LoVo (cell line): ENCODE data around the gene CDC42BPG.

Source experiments
- DNase-seq: peaks from one replicate; pipeline ENCODE4 v3.0.0-alpha.2; 2016; ENCODE audit warnings: low spot score

CDC42BPG gene

DNA sequence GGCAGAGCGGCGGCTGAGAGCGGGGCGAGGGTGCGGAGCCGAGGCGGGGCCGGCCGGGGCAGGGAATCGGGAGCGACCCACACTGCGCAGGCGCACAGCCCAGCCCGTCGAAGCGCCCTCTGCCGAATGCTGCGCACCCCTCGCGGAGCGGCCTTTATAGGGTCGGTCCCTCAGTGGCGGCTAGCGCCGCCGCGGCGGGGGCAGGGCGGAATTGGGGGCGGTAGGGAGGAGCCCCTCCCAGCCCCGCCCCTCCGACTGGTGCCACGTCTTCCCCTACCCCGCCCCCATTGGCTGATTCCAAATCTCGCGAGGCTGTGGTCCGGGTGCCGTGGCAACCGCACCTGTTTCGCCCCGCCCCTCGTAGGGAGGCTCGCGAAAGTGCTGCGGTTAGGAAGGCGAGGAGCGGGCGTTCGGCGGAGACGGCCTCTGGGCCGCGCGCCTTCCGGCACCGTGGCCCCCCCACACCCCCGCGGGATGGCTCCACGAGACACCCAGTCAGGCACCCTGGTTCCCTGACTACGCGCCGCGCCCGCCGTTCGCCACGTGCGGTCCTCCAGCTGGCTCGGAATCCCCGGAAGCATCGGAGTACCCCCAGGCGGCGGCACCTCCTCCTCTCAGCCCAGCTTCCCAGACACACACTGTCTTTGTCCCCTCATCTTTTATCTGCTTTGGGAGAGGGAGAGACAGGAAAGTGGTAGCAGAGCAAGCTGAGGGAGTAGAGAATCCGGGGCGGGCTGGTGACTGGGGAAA is 34.2 kb upstream of the CDC42BPG start, which contains the start of gene EHD1:
Gene EHD1 (minus strand): TSS at position 128 of the 750 bp plus-strand sequence. CDS start 157 bp downstream, outside the sequence.
- peak; percentile 99 for DNase-seq

DNA sequence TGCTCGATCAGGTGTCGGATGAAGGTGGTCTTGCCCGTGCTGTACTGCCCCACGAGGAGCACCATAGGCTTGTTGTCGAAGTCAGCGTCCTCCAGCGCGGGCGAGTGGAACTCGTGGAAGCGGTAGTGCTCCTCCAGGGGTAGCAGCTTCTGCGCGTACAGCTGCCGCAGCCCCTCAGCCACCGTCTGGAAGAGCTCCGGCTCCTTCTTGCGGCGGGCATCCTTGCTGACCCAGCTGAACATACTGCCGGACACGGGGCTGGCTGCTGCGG is 33.7 kb upstream of the CDC42BPG start:
- peak; percentile 16 for DNase-seq

DNA sequence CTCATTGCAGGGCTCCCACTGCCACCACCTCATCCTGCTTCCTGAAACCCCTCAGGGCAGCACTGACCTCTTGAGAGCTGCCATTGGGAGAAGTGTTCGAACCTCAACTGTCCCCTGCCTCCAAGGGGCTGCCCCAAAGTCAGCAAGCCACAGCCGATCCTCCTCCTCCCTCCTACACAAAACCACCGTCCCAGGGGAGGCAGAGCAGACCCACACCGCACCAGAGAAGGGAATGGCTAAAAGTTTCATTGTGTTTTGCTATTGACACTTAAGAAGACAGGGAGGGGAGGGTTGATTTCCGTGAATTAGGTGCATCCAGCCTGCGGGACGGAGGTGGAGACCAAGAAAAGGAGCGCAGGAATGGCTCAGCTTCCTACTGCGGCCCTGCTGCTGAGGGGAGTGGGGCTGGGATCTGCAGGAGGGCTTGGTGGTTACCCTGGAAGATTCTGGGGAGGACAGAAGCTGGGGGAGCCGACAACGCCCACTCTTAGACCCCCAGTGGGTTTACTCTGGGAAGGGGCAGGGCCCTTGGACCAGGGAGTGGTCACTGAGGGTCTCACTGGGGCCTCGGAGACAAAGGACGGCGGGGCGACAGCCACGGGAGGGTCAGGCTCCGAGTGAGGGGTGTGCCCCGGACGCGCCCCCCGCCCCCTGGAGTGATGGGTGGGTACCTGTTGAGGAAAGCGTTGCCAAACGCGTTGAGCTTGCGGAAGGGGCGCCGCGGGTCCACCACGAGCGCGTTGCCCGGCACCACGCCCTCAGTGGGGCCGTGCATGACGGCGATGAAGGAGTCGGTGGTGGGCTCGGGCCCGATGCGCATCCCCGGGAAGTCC is 33.2 kb upstream of the CDC42BPG start:
- no peak for DNase-seq

DNA sequence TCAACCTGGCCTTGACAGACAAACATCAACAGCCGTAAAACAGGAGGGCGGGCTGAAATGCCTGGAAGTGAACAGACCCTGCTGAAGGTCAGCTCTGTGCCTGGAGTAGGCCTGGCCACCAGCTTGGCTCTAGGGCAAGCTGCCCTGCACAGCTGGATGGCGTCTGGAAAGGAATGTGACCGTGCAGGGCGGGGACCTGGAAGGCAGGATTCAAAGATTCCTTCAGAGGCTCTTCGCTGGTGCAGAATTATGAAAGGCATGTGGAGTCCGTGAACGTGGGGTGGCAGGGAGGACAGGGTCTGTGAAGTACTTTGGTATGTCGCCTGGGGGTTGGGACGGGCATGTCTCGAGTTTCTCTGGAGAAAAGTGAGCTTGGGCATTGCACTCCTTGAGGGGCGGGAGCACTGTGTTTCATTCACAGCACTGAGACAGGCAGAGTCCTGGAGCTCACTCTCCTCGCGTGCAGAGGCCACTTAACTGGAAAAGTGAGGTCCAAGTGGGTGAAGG is 32.4 kb upstream of the CDC42BPG start:
- DNase-seq: peak; percentile 74

DNA sequence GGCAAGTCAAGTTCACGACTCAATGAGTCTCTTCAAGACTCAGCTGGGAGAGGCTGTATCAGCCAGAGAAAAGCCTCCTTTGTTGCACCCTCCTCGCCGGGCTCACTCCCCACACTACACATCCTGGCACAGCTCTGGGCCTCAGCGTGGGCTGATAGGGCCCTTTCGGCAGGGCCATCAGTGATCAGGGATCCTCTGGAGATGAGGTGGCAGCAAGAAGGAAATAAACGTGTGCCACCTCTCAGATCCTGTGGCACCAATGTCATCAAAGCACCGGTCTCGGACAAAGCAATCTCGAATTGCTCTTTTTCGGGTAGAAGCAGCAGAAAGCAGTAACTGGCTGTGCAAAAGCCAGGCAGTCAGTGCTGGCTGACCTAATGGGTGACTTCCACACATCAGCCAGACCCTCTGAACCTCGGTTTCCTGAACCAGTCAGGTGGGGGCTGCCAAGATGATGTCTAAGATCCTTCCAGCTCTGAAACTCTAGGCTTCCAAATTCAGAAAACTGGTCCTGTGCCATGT is 31.8 kb upstream of the CDC42BPG start:
- no peak for DNase-seq

DNA sequence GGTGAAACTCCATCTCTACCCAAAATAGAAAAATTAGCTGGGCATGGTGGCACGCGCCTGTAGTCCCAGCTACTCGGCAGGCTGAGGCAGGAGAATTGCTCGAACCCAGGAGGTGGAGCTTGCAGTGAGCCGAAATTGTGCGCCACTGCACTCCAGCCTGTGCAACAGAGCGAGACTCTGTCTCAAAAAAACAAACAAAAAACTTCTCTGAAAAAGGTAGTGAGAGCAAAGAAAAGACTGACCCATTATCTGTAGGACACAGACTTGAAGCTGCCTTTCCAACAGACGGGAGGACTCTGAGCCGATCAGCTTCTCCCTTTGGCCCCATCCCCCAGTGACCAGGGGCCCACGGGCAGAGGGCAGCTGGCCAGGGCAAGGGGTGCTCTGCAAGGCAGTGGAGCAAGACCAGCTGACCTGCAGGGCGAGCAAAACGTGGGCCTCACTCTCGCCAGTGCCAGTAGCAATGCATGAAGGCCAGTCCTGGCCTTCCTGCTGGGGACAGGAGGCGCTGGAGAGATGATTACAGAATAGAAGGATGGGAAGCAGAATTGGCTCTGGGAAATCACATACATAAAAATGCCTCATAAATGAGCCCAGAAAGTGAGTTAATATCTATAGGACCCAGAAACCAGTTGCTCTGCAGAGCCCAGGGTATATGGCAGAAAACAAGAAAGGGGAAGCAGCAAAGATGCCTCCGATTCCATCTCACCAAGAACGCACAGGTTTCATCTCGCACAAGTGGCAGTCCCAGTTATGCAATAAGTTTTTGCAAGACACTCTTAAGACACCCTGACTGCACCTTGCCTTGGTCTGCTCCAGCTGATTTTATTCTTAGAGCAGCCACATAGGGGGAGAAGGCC is 31.1 kb upstream of the CDC42BPG start:
- DNase-seq: no peak

DNA sequence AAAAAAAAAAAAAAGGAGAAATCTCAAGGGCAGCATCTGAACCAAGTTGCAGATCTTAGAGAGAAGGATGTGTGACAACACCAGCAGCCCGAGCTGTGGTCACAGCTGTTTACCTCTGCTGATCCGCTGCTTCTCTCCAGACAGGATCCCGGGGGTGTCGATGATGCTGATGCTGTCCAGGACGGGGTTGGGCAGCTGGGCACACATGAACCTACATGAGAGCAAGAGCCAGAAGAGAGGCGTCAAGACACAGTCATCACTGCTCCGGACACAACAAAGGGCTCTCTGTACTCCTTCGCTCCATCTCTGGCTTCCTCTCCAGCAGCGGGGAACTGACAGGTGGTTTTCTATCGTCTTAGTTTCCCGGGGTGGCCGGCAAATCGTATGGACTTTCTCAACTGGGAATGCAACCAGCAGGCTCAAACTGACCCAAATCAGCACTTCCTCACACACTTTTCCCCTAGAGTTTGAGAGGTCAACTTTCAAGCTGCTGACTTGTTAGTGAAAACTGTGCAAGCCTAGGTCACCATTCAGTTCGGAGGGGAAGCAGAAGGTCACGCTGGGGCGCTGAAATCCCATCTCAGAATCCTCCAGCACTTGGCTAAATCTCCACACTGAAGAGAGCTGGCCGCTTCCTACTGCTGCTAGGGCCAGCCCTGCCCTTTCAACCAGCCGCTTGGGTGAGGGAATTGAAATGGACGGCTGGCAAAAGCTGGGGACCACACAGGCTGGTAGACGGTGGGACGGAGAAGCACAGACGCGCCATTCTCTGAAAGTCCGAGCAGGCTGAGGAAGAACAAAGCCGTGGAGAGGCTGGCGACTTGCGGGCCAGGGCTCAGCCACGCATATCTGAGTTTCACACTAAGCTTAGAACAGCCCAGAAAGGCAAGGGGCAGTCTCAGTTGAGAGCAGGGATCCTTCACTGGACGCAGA is 30.1 kb upstream of the CDC42BPG start:
- DNase-seq: no peak

DNA sequence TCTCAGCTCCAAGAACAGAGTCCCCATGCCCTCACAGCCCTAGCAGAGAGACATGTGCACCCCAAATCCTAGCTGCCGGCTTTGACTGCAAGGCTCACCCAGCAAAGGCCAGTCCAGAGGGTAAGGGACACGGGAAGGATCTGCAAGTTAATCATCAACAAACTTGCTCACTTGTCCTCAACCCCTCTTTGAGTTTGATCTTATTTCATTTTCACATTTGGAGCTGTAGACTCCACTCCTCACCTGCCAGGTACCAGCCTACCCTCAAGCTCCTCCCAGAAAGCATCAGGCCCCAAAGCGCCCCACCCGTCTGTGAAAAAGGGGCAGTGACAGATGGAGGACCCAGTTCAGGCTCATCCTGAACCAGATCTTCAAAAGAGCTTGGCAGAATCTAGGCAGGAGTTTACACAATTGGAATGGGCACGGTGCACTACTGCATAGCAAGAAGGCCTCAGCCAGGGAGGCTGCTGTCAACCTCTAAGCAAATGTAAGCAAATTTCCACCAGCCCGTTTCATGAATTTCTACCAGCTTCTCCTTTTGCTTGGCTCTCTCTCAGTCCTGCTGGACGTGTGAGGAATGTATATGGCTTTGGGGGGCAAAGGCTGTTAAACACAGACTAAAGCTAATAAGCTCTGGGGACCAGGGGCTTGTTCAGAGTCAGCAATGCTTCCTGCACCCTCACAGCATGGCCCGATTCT is 28.5 kb upstream of the CDC42BPG start:
- no peak for DNase-seq

DNA sequence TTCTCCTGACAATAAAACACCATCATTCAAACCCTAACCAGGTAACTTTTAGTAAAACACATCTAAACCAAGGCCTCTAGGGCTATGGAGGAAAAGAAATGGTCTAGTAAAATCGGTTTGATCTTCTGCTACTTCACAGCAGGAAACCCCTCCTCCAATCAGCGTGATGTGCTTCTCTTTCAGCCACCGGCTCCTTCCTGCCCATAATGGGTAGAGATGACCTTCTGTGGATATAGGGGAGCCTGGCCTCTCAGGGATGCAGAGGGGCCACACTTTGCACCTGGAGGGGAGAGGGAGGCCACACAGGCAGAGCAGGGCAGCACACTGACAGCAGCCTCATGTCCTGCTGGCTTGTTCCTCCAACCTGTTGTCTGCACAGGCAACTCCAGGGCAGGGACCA is 27.0 kb upstream of the CDC42BPG start:
- DNase-seq: no peak

DNA sequence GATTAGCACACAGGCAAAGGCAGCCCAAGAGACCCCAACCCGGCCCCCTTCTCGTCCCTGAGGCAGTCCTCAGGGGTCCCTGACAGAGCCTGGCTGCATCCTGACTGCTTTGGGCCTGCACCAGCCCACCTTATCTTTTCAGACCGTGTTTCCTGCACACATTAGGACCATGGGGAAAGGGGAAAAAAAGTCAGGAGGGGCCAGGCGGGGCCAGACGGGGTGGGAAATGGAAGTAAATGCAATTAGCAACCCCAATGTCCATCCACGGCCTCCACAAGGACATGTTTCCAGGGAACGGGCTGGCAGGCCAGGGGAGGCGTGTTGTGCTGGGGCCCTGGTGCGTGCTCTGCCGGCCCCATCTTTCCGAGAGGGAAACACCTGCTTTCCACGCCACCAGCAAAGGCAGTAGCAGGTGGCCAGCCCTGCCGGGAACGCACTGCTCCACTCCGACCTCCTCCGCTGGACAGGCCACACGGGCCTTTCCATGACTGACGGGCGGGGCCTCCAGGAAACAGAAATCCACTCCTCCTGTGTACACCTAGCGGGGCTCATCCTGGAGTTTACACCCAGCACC is 26.5 kb upstream of the CDC42BPG start:
- DNase-seq: no peak

DNA sequence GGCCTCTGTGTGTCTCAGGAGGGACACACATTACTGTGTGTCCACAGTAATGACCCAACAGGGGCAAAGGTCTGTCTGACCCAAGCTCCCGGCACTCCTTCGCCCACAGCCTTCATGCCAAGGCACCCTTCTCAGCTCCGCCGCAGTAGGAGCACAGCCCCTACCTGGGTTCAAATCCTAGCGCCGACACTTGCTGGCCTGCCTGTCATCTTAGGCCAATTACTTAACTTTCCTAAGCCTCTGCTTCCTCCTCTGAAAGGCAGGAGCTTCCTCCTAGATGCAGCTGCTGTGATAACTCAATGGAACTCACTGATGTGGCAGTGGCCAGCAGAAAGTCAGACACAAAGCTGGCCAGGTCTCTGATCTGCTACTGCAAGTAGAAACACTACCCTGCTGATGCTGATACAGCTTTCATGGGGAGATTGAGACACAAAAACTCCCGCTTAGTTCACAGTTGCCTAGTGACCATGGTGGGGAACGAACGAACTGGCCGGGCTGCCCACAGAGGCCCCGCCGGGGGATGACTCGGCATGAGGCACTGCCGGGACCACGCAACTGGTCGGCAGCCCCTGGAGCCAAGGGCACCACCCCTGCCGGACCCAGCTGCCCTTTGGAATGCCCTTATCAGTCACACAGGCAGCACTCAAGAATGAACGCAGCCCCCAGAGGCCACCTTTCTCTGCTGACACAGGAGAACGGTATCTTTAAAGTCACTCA is 25.9 kb upstream of the CDC42BPG start:
- DNase-seq: no peak

DNA sequence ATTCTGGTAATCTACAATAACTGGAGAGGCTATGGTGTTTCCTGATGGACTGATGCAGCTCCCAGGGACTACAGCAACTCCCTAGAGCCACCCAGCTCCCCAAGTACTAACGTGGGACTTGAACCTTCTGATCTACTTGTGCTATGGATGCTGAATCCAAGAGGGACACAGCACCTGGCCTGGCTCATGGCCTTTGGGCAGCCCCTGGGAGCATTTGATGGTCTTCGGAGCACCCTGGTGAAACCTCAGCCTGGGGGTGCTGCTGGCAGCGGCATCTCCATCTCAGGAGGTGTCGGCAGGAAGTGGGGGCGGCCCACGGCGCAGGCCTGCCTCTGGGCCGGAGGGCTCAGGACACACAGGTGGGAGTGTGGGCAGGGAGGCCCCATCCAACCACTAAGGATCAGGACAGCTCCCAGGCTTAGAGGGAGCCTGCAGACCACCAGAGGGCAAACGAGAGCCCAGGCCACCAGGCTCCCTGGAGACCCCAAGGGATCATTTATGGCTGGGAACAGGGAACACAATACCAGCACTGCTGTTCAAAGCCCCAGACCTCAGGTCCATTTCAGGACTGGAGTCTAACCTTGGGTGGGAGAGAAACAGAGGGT is 25.2 kb upstream of the CDC42BPG start:
- no peak for DNase-seq

DNA sequence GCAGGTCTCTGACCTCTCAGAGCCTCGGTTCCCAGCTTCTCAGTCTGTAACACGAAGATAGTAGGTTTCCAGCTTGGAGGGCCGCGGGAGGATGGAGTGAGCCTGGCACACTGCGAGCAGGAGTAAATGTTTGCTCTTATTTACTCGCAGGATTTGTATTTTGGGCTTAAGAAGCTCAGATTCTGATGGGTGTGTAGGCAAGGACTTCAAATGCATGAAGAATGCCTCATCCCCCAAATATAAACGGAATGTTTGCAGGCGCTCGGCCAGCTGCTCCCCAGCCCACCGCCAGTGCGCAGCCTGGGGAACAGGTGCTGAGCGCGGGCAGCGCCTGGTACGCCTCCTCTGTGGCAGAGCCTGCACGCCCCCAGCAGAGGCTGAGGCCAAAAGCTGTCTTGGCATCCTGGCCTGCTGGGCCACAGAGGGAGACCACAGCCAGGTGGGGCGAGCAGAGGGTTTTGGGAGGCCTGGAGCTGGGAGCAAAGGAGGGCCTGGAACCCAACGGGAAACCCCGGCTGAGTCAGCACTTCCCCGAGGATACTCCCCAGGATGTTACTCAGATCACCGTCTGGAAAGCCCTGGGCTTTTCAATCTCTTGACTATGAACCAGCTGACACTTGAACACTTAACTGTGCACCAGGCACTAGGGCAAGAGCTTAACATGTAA is 24.6 kb upstream of the CDC42BPG start:
- no peak for DNase-seq

DNA sequence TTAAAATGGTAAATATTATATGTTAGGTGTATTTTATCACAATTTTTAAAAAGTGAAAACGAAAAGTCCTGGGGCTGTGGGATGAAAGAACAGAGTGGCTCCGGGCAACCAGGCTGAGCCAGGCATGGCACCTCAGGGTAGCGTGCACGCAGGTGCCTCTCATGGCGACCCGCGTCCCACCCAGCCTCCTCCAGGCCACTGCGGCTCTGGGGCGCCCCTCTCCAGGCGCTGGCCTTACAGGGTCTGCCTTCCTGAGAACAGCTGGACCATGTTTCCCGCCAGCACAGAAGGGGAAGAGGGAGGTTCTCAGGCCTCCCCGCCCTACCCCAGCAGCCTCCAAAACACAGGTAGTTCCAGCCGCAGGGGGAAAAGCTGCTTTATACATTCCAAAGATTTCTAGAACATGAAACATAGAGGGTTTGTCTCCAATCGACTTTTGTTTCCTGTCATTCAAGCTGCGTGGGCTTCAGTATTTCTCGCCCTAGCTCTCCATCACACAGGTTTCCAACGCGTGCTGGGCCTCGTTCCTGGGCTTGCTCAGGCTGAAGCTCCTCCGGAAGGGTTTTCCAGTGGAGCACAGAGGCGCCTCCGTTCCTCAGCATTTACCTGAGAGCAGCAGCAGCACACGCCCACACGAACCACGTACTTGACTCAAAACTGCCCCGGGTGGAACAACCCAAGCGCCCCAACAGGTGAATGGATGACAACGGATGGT is 23.5 kb upstream of the CDC42BPG start:
- DNase-seq: no peak

DNA sequence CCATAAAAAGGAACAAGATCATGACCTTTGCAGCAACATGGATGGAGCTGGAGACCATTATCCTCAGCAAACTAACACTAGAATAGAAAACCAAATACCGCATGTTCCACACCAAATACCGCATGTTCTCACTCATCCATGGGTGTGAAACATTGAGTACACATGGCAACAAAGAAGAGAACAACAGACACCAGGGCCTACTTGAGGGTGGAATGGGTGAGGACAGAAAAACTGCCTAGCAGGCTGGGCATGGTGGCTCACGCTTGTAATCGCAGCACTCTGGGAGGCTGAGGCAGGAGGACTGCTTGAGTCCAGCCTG is 21.7 kb upstream of the CDC42BPG start:
- DNase-seq: no peak

DNA sequence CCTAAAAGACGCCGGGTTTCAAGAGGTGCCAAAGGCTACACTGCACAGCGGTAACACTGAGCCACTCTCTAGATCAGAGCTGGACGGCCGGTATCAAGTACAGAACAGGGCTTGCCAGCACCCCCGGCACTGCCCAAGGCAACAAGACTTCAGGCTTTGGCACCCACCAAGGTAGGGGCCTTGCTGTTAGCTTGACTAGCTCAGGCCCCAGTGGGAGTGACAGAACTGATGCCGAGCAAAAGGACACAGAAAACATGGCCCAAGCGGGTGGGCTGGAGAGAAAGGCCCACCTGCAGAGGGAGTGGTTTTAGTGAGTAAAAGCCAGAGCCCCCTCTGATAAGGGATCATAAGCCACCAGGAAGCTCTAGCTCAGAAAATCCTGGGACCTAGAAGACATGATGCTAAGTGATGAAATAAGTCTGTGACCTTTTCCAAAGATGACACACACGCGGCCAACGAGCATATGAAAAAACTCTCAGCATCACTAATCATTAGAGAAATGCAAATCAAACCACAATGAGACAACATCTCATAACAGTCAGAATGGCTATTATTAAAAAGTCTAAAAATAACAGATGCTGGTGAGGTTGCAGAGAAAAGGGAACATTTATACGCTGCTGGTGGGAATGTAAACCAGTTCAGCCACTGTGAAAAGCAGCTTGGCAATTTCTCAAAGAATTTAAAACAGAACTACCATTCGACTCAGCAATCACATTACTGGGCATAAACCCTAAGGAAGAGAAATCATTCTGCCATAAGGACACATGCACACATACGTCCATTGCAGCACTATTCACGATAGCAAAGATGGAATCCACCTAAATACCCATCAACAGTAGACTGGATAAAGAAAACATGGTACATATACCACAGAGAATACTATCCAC is 21.1 kb upstream of the CDC42BPG start:
- no peak for DNase-seq
